Lower leg skin (tissue), 4 donors: Measurements from ENCODE around the gene CTIF. TPM values are rescaled to one million over a fixed set of nuclear protein-coding genes. Genes with fewer than 3 reads are reported as not detected.

Experiments
- DNase-seq, 2 donors: peaks; one replicate each; pipeline ENCODE4 v3.0.0-alpha.2; 2019; ENCODE audit warnings: low spot score in 2 of 2
- H3K4me3 ChIP-seq: fragments of 200-600 bp; sonication (generic); 2 replicates; pipeline ENCODE4 v1.5.1; 2017; ENCODE audit warnings: mild to moderate bottlenecking, low read depth; ENCODE audit not compliant: poor library complexity, severe bottlenecking
- POLR2A ChIP-seq, 2 donors: fragments of 450-650 bp; IDR thresholded peaks; one replicate each; pipeline ENCODE4 v1.6.1; 2016 to 2017; ENCODE audit warnings: antibody characterized with exemption in 2 of 2, mild to moderate bottlenecking in 1 of 2, moderate library complexity in 1 of 2
- WGBS, 2 donors: methylation state at CpG; one replicate each; pipeline ENCODE4 v1.1.5; 2018; 5-methylcytosine and 5-hydroxymethylcytosine counted together
- intact Hi-C: fragments of 100-400 bp; cut with DNase I; formaldehyde crosslinking; loops from one replicate; pipeline ENCODE4 v1.15.0; 2023; ENCODE audit warnings: low total_unique reads
- total RNA-seq, 4 donors: library from RNA; depleted of rRNA; stranded (reverse); fragments of >200 nt; gene quantifications; one replicate each; pipeline ENCODE4 v1.1.0, GENCODE V29; 2016
- TF ChIP-seq, protein P1 (sequence below), 3 donors: fragments of 450-650 bp; IDR thresholded peaks; one replicate each; pipeline ENCODE4 v1.5.1; 2016; ENCODE audit warnings: antibody characterized with exemption in 3 of 3, mild to moderate bottlenecking in 3 of 3, moderate library complexity in 2 of 3

The CTIF gene
- total RNA-seq, 4 donors from 2014 or later: 22.6 to 44.0 (median 30.2) TPM

DNA sequence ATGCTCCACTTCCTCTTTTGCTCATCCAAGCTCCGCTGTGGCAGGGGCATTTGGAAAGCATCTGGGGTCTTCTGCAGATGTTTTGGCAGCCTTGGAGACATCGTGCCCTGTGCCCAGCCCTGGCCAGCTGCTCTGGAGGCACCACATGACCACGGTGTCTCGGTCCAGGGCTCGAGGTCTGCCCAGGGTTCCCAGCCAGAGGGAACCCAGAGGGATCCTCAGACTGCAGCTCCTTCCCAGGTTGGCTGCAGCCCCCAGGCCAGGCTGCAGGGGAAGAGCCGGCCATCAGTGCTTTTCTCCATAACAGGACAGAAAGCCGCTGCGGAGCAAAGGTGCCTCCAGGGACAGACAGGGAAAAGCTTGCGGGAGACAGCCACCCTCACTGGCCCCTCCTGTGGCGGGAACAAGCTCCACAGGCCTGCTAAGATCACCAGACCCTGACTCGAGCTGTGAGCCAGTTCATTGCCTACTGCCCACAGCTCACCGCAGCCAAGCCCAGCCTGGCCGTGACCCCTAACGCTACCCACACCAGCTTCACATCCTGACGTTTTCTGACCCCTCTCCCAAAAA is 337.2 kb downstream of the CTIF start:
- intact Hi-C loops: no loop called here
- no peak for DNase-seq
- H3K4me3 ChIP-seq: no peak overlapping the region
- TF ChIP-seq, protein P1, sequence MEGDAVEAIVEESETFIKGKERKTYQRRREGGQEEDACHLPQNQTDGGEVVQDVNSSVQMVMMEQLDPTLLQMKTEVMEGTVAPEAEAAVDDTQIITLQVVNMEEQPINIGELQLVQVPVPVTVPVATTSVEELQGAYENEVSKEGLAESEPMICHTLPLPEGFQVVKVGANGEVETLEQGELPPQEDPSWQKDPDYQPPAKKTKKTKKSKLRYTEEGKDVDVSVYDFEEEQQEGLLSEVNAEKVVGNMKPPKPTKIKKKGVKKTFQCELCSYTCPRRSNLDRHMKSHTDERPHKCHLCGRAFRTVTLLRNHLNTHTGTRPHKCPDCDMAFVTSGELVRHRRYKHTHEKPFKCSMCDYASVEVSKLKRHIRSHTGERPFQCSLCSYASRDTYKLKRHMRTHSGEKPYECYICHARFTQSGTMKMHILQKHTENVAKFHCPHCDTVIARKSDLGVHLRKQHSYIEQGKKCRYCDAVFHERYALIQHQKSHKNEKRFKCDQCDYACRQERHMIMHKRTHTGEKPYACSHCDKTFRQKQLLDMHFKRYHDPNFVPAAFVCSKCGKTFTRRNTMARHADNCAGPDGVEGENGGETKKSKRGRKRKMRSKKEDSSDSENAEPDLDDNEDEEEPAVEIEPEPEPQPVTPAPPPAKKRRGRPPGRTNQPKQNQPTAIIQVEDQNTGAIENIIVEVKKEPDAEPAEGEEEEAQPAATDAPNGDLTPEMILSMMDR (IDR thresholded peaks at IDR 0.05): no peak
- no peak for TF ChIP-seq POLR2A (IDR thresholded peaks at IDR 0.05)
- 81 to 86% methylated on average over 13 to 15 of the region's 15 CpGs for WGBS, 2 donors

DNA sequence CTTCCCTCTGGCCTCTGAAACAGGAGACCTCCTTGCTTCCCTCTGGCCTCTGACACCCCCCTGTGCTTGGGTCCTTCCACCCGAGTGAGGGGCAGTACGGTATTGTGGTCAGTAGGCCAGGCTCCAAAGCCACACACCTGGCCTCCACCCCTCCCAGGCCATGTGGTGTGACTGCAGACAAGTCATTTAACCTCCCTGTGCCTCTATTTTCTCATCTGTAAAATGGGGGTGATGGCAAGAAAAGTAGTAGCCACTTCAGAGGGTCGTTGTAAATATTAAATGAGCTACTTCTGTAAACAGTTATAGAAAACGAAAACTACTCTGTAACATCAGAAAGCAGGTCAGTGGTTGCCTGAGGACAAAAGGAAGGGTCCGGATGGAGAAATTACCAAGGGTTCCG is 337.8 kb downstream of the CTIF start:
- intact Hi-C loops: no loop called here

DNA sequence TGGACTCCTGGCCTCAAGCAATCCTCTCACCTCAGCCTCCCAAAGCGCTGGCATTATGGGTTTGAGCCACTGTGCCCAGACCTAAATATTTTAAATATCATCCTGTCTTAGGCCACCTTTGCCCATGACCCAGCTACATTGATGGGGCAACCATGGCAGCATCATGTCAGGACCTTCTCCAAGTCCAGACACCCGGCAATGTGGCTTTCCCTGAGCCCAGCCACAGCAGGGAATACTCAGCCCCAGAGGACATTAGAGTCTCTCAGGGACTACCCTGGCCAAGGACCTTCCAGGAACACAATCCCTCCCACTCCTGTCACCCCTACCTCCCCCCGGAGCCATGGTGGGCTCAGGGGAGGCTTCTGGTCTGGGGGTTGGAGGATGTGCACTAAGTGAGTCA is 339.1 kb downstream of the CTIF start:
- no peak for TF ChIP-seq POLR2A (IDR thresholded peaks at IDR 0.05)
- TF ChIP-seq, protein P1 (IDR thresholded peaks at IDR 0.05): no peak
- WGBS, 2 donors: 83 to 85% methylated on average over 3 of the region's 3 CpGs
- H3K4me3 ChIP-seq: no peak overlapping the region
- no peak for DNase-seq
- intact Hi-C loops: no loop called here

More for the DNA sequence above, 337.8 kb downstream of the CTIF start:
- 94 to 99% methylated on average over 6 of the region's 6 CpGs for WGBS, 2 donors
- no peak for DNase-seq
- TF ChIP-seq, protein P1 (IDR thresholded peaks at IDR 0.05): no peak
- no peak for TF ChIP-seq POLR2A (IDR thresholded peaks at IDR 0.05)
- H3K4me3 ChIP-seq: no peak overlapping the region

DNA sequence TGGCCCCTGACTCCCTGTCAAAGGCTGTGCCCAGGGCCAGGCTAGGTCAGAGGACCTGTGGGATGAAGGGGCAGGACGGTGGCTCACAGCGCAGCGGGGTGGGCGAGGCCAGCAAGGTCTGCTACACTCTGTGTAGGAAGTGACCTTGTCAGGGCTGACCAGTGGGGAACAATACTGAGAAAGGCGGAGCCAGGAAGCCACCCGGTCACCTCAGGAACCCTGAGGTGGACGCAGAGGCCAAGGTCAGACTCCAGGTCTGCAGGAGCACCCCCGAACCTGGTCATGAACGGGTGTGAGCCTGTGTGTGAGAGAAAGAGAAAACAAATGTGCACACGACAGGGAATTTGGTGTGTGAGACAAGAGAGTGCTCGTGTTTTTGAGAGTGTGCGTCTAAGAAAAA is 339.6 kb downstream of the CTIF start:
- H3K4me3 ChIP-seq: no peak overlapping the region
- WGBS, 2 donors: 76% methylated on average over 12 of the region's 12 CpGs
- no peak for TF ChIP-seq POLR2A (IDR thresholded peaks at IDR 0.05)
- TF ChIP-seq, protein P1 (IDR thresholded peaks at IDR 0.05): no peak
- DNase-seq: no peak
- intact Hi-C loops: no loop called here

DNA sequence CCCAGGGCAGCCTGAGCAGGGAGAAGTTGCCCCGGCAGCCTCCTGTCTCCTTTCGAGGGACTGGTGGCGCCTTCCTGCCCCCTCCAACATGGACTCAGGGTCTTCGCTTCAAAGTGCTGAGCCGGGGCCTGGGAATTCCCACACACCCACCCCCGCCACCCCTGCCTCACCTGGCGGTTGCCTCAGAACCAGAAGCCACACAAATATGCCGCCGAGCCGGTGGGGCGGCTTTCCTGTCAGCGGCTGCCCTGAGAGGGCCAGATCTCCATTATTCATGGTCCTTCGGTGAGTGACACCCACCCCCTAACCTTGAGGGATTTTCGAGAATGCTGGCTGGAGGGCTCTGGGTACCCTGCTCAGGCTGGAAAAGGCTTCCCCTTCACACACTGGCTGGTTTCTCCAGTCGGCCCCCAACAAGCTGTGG is 340.2 kb downstream of the CTIF start:
- WGBS, 2 donors: 44 to 51% methylated on average over 14 to 15 of the region's 15 CpGs
- TF ChIP-seq, protein P1 (IDR thresholded peaks at IDR 0.05): no peak
- no peak for TF ChIP-seq POLR2A (IDR thresholded peaks at IDR 0.05)
- H3K4me3 ChIP-seq: no peak overlapping the region
- intact Hi-C loops: no loop called here
- DNase-seq: no peak

DNA sequence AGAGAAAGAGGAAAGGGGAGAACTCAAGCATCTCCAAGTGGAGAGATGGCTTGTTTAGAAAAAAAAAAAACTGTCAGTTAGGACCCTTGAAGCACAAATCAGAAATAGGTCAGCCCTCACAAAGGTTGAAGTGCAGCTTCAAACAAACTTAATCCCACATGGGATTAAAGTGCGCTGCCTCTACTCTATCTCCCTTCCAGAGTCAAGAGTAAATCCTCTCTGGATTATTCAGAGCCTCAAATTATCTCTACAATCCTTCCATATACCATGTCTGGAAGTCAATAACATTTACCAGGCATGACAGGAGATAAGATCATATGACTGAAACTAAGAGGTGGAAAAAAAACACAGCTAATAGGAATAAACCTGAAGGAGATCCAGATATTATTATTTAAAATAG is 342.1 kb downstream of the CTIF start:
- WGBS, 2 donors: 92 to 96% methylated on average over 1 of the region's 1 CpG
- intact Hi-C loops: no loop called here
- TF ChIP-seq, protein P1 (IDR thresholded peaks at IDR 0.05): no peak
- no peak for TF ChIP-seq POLR2A (IDR thresholded peaks at IDR 0.05)
- no peak for DNase-seq
- no peak overlapping the region for H3K4me3 ChIP-seq
